ENCODE data around the gene PLEK. TPM values are rescaled to one million over a fixed set of nuclear protein-coding genes. Genes with fewer than 3 reads are reported as not detected.

Gene PLEK
- total and polyA plus RNA-seq, 2 of the 13 experiments (the other 11 are each of a cell fraction or from before 2014, with no cell fraction given): not detected

DNA sequence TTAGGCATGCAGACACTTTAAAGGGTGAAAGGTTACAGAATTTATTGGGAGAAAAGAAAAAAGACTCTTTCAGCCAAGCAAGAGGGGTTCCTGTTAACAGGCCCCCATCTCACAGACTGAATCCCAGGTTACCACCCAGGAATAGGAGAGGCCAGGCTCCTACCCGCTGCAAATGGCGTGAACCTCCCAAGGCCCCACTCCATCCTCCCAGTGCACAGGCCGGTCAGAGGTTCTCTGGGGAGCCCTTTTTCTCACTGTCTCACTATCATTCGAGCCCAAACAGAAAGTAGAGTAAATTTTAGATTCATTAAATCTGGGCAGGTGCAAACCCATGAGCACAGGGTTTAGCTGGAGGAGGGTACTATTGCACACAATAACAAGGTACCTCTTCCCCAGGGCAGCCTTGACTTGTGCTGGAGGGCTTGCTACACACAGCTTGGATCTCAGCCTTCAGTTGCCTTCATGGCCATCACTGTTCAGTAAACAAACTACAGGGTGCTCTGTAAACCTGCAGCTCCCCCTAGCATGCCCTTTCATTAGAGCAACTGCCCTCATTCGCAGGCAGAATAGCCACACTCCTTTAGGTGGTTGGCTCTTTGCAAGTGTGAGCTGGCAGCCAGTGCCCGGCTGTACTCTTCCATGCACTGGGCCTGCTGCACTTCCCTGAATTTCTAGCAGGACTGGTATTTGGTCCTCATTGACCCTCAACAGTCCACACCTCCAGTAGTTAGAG lies 7.3 kb upstream of the PLEK start (continued):
- TF ChIP-seq, protein P1, sequence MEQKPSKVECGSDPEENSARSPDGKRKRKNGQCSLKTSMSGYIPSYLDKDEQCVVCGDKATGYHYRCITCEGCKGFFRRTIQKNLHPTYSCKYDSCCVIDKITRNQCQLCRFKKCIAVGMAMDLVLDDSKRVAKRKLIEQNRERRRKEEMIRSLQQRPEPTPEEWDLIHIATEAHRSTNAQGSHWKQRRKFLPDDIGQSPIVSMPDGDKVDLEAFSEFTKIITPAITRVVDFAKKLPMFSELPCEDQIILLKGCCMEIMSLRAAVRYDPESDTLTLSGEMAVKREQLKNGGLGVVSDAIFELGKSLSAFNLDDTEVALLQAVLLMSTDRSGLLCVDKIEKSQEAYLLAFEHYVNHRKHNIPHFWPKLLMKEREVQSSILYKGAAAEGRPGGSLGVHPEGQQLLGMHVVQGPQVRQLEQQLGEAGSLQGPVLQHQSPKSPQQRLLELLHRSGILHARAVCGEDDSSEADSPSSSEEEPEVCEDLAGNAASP (CRISPR knock-in tag; IDR thresholded peaks at IDR 0.05; ENCODE audit: borderline replicate concordance): no peak
- peak; percentile 81 for TF ChIP-seq ZNF644 (CRISPR knock-in tag; IDR thresholded peaks at IDR 0.05; ENCODE audit: low read depth)
- TF ChIP-seq MIER3 (CRISPR knock-in tag; IDR thresholded peaks at IDR 0.05; ENCODE audit: borderline replicate concordance): no peak
- TF ChIP-seq MTERF4 (CRISPR knock-in tag; IDR thresholded peaks at IDR 0.05): no peak
- no peak for TF ChIP-seq KDM5B (CRISPR knock-in tag; IDR thresholded peaks at IDR 0.05; ENCODE audit: borderline replicate concordance)
- TF ChIP-seq XRCC5 (optimal IDR thresholded peaks at IDR 0.05; ENCODE audit: low read length): peak; percentile 47
- no peak for TF ChIP-seq RFX1 (IDR thresholded peaks at IDR 0.05)
- TF ChIP-seq, protein P2, sequence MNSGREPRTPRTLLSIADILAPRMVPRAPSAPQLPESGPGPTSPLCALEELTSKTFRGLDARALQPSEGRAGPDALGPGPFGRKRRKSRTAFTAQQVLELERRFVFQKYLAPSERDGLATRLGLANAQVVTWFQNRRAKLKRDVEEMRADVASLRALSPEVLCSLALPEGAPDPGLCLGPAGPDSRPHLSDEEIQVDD (CRISPR knock-in tag; IDR thresholded peaks at IDR 0.05; ENCODE audit: borderline replicate concordance): no peak
- TF ChIP-seq ZNF766 (CRISPR knock-in tag; IDR thresholded peaks at IDR 0.05; ENCODE audit: borderline replicate concordance): no peak
- no peak for TF ChIP-seq ZNF33B (CRISPR knock-in tag; IDR thresholded peaks at IDR 0.05)
- TF ChIP-seq SMC3 (IDR thresholded peaks at IDR 0.05; ENCODE audit: low read length): peak; percentile 41; the same call in 1 of the 2 replicates
- no peak for TF ChIP-seq ZNF576 (CRISPR knock-in tag; IDR thresholded peaks at IDR 0.05)
- TF ChIP-seq RAD21 (CRISPR knock-in tag; IDR thresholded peaks at IDR 0.05): 0 out of 2 replicates have a peak, but pooled peaks have one; percentile 35
- no peak for TF ChIP-seq ZNF543 (CRISPR knock-in tag; IDR thresholded peaks at IDR 0.05)
- no peak for TF ChIP-seq MED8 (CRISPR knock-in tag; IDR thresholded peaks at IDR 0.05; ENCODE audit: insufficient replicate concordance)
- no peak for TF ChIP-seq ARNTL (CRISPR knock-in tag; IDR thresholded peaks at IDR 0.05)
- TF ChIP-seq MXI1 (IDR thresholded peaks at IDR 0.05; ENCODE audit: borderline replicate concordance, low read depth, low read length): no peak
- TF ChIP-seq ZBTB37 (CRISPR knock-in tag; IDR thresholded peaks at IDR 0.05): no peak
- no peak for TF ChIP-seq XBP1 (CRISPR knock-in tag; IDR thresholded peaks at IDR 0.05)
- TF ChIP-seq ZNF354B (CRISPR knock-in tag; IDR thresholded peaks at IDR 0.05): no peak
- TF ChIP-seq ZNF780A (CRISPR knock-in tag; IDR thresholded peaks at IDR 0.05): no peak
- TF ChIP-seq HNRNPK (IDR thresholded peaks at IDR 0.05; ENCODE audit: low read depth, low read length, poor library complexity, severe bottlenecking): no peak
- TF ChIP-seq CCDC6 (CRISPR knock-in tag; IDR thresholded peaks at IDR 0.05): 0 out of 2 replicates have a peak, but pooled peaks have one; percentile 33
- no peak for TF ChIP-seq KMT2B (CRISPR knock-in tag; IDR thresholded peaks at IDR 0.05)

Measured in HepG2 (cell line).